SH-SY5Y (cell line): ENCODE results near the gene DNPEP.

Source experiments
- GATA2 ChIP-seq: IDR thresholded peaks from 2 replicates; pipeline ENCODE4 v1.6.1; 2011; ENCODE audit warnings: mild to moderate bottlenecking, low read depth, low read length
- GATA3 ChIP-seq: IDR thresholded peaks from 2 replicates; pipeline ENCODE4 v1.6.1; 2011; ENCODE audit warnings: low read depth, mild to moderate bottlenecking, low read length, moderate library complexity

DNPEP gene

GRCh38 chr2:219425238-219426067, 37.7 kb upstream of the DNPEP start:
- TF ChIP-seq GATA2 (no peak), GATA3 (no peak)

GRCh38 chr2:219423652-219424377, 36.1 kb upstream of the DNPEP start:
- TF ChIP-seq GATA3 = no peak
- TF ChIP-seq GATA2 = no peak

GRCh38 chr2:219422952-219423534, 35.3 kb upstream of the DNPEP start:
- TF ChIP-seq GATA3 (no peak), GATA2 (no peak)

- no peak for TF ChIP-seq GATA2
- TF ChIP-seq GATA3 = no peak
Measured at GRCh38 chr2:219421323-219421722, 33.6 kb upstream of the DNPEP start.

GRCh38 chr2:219420687-219421086, 33.0 kb upstream of the DNPEP start:
- TF ChIP-seq GATA2 (no peak), GATA3 (no peak)

- TF ChIP-seq GATA3 = no peak
- TF ChIP-seq GATA2 = no peak
Measured at GRCh38 chr2:219419331-219420197, 31.9 kb upstream of the DNPEP start.

- TF ChIP-seq GATA2 (no peak), GATA3 (no peak)
Measured at GRCh38 chr2:219419012-219419324, 31.3 kb upstream of the DNPEP start.

GRCh38 chr2:219418155-219419011, 30.7 kb upstream of the DNPEP start, which contains the start of gene DES:
TSS of gene DES (plus strand) at chr2:219418377. CDS start at chr2:219418463, 86 bp downstream.
- TF ChIP-seq GATA2 (no peak), GATA3 (no peak)

GRCh38 chr2:219417374-219417773, 29.7 kb upstream of the DNPEP start:
- no peak for TF ChIP-seq GATA3
- no peak for TF ChIP-seq GATA2

- TF ChIP-seq GATA3 (no peak), GATA2 (no peak)
Measured at GRCh38 chr2:219416938-219417337, 29.2 kb upstream of the DNPEP start.

- no peak for TF ChIP-seq GATA3
- TF ChIP-seq GATA2 = no peak
Measured at GRCh38 chr2:219416235-219416602, 28.5 kb upstream of the DNPEP start.

- TF ChIP-seq GATA2 (no peak), GATA3 (no peak)
Measured at GRCh38 chr2:219415580-219416234, 28.0 kb upstream of the DNPEP start.

- no peak for TF ChIP-seq GATA2
Measured at GRCh38 chr2:219414857-219415256, 27.1 kb upstream of the DNPEP start.

GRCh38 chr2:219410390-219410789, 22.7 kb upstream of the DNPEP start:
- TF ChIP-seq GATA2 (no peak), GATA3 (no peak)
